OCI-M1 (cell line): ENCODE results near the gene SLC35B1.

Experiments used
- DNase-seq: peaks from one replicate; lab custom pipeline; 2025; lab: John Stamatoyannopoulos, UW

The SLC35B1 gene, protein sequence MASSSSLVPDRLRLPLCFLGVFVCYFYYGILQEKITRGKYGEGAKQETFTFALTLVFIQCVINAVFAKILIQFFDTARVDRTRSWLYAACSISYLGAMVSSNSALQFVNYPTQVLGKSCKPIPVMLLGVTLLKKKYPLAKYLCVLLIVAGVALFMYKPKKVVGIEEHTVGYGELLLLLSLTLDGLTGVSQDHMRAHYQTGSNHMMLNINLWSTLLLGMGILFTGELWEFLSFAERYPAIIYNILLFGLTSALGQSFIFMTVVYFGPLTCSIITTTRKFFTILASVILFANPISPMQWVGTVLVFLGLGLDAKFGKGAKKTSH

DNA sequence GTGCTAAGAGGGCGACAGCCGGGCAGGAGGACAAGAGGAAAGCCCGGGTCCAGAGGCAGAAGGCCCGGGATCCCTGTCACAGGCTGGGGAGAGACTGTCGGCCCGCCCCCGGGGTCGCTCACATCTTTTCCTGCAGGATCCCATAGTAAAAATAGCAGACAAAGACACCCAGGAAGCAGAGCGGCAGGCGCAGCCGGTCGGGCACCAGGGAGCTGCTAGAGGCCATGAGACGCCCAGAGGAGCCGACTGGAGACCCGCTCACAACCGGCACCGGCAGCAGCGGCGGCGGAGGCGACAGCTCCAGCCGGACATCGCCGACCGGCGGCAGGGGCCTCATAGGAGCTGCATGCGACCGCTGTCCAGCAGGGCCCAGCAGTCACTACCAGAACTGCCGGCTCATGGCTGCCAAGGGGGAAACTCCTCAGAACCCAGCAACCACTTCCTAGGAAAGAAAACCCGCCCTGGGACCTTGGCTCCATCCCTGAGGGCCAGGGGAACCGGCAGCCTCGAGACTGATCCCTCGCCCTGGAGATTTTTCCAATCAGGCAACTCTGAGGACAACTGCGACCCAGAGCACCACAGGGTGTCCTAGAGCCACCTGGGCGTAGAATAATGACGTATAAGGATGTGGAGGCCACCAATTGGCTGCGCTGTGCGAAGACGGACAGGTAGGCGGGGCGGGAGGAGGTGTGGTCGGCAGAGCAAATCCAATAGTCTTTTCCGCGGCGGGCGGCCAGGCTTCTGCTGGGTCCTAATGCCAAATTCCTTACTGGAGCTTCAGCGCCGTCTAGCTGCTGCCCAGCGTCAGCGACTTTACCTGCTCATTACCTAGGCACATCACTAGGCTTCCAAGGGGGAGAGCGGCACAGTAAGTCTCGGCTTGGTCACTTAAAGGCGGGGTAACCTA is at the start of gene SLC35B1:
SLC35B1 (minus strand) TSS at position 357 of the 907 bp plus-strand sequence; CDS start at position 226, 131 bp downstream.
- peak; percentile 99 for DNase-seq

DNA sequence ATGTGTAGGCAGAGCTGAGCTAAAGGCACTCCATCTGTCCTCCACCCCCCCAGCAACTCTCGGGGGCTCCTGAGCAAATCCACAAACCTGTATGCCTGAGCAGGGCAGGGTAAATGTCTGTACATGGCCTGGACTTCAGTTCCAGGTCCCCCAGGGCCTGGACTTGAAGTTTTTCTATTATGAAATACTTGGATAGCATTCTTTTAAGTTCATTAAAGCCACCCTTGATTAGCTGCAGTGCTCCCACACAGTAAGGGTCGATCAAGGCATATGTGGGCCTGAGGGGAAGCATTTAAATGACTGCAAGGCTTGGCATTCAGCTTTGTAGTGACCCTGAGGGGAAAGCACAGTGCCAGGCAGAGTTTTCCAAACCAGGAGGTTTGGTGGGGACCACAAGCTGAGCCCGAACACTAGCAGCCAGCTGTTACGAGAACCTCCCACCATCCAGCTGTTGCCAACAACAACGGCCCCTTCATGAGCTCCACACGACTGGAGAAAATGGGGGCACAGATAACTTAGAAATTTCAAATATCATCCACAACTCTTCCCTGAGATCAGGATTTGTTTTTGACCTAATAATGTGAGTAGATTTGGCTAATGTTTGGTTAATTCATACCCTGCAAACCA is 49.5 kb upstream of the SLC35B1 start:
- no peak for DNase-seq

DNA sequence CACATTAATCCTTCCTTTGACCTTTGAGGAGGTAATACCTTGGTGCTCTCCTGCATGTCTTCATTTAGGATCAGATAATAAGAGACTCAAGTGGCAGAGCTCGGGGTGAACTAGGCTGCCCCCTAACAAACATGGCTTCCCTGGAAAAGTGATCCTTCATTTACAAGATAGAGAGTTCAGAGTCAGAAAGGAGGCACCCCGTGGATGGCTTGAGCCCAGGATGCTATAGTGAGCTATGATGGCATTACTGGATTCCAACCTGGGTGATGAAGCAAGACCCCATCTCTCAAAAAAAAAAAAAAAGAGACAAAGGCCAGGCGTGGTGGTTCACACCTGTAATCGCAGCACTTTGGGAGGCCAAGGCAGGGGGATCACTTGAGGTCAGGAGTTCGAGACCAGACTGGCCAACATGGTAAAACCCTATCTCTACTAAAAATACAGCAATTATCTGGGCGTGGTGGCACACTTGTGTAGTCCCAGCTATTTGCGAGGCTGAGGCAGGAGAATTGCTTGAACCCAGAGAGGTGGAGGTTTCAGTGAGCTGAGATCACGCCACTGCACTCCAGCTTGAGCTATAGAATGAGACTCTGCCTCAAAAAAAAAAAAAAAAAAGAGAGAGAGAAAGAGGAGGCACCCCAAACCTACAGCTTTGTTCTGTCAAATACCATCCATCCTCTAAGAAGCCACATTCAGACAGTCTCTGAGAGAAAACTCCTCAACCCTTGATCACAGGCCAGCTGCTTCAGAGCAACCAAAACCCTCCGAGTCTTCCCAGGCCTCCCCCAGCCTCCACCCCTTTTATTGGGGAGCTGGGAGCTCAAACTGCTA is 48.8 kb upstream of the SLC35B1 start:
- no peak for DNase-seq

DNA sequence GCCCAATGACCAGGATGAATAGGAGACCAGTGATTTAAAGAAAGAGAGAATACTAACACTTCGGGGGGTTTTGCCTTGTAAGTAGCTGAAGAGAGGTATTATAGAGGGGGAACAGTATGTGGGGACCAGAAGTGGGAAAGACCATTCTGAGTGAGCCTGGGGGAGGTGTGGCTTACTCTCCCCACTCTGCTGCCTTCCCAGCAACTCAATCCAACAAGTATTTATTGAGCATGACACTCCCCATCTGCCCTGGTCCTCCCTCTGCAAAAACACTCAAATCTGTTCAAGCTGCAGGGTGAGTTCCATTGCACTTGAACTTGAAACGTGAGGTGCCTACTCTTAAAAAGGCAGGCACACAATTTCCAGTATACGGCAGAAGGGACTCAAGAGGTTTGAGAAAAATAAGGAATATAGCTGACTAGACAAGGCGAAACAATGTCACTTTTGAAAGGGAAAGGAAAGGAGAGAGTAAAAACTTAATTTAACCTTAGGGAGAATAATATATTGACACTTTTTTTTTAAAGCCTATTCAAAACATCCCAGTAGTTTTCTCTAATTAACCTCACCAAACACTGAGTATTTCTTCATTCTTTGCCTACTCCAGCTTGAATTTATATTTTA is 48.0 kb upstream of the SLC35B1 start:
- no peak for DNase-seq

DNA sequence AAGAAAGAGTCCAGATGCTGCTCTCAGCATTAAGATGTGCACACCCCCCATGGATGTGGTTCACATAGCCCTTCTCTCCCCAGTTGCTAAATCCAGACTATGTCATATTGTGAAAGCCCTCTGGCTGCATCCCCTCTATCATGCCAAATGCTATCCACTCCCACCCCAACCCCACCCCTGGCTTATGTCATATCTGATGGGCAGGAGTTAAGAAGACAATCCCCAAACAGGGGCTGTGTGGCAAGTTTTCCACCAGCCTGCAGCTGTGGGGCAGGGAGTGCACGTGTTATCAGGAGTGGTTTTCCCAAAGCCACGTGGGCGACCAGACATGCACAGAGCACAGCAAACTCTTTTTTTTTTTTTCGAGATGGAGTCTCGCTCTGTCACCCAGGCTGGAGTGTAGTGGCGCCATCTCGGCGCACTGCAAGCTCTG is 46.2 kb upstream of the SLC35B1 start:
- peak; percentile 88 for DNase-seq

DNA sequence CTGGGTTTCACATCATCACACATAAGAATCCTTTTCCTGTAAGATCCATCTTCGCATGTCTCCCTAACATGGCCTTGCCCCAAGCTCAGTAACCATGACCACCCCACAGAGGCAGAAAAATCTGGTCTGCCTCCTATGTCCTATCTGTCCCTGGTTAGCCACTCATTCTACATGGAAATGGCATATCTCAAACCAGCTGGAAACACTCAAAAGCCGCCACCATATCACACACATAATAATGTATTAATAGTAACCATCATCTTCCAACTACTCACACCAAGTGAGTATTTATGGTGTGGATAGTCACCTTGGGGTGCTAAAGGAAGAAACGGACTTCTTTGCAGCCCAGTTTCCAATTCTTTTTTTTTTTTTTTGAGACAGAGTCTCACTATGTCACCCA is 44.7 kb upstream of the SLC35B1 start:
- no peak for DNase-seq

DNA sequence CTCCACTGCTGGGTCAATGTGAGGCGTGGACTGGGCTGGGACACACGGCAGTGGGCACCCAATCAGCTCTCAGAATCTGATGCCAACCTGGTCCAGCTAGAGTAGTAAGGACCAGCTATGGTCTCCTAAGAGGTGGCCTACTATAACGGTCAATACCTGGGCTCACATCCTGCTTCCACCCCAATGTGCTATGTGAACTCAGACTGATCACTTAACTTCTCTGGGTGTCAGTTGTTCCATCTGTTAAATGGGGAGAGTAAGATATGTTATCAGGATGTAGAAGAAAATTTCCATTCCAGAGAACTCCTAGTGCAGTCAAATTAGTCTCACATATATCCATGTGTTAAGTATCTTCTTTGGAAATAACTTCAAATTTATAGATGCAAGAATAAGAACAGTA is 42.0 kb upstream of the SLC35B1 start:
- no peak for DNase-seq

DNA sequence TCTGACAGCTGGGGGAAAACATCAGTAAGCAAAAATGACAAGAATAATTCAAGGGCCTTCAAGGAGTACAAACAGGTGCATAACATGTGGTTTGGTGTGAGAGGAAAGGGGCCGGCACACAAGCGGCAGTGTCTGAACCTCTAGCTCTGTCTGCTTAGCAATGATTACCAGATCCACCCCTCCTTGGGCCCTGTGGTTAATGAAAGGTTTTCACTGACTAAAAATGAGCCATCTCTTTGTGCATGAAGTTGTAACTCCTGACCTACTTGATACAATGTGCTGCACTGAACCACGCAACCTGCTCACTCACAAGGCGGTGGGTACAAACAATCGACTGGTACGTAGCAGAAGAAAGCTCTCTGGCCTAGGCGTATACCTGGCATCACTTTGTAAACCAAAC is 41.0 kb upstream of the SLC35B1 start:
- no peak for DNase-seq

DNA sequence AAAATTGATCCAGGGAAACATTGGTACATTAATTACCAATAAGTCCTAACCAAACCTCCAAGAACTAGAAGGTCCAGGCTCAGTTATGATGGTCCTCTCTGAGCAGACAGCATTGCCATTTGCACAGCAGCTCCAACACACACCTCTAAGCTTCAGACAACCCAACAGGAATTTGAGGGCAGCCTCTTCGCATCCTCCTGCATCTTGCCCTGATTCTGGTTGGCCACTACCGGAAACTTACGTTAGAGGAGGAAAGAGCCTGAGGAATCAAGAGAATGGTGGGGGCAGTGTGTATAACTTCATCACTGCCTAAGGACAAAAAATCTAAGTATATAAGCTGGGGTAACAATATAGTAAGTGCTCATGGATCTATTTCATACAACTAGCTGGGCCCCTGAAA is 40.5 kb upstream of the SLC35B1 start:
- no peak for DNase-seq

DNA sequence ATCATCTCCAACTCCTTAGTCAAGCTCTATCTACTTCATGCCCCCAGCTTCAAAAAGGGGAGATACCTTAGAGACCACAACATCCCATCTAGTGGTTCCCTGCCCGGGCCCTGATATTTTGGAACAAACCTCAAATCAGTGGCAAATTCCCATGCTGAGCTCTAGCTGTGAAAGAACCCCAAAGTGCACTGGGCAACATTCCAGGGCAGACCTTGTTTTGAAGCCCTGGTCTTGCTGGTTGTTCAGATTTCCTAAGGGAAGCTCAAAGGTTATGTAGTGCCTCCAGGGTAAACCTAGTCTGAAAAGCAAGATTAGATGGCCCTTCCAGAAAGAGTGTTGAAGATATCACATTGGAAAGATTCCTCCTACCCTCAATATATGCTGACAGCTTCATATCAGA is 39.9 kb upstream of the SLC35B1 start:
- no peak for DNase-seq

DNA sequence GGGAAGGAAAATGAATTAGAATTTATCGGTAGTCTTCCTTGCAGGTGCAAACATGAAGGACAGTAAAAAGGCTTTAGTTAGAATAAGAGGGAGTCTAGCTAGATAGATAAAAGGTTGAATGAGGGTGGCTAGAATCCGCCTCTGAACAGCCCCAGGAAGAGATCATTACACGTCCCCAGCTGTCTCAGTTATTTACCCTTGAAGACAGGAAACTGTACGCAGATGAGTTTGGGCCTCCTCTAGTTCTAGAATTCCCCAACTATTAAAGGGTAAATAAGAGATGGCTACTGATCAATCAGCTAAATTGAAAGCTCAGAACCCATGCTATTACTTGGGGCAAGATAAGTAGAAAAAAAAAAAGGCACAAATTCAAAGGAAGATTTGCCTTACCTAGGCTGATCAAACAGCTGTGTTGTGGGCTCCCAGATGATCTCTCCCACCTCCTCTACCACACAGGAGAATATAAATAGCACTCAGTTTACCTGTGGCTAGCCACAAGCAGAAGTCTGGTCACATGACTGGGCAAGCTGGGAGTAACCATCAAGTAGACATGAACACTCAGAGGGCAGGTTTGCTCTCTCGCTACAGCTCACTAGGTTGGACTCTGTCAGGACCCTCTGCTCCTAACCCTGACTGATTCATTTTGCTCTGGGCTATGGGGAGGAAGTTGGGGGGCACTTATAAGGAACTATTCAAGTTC is 39.2 kb upstream of the SLC35B1 start:
- DNase-seq, result no peak

DNA sequence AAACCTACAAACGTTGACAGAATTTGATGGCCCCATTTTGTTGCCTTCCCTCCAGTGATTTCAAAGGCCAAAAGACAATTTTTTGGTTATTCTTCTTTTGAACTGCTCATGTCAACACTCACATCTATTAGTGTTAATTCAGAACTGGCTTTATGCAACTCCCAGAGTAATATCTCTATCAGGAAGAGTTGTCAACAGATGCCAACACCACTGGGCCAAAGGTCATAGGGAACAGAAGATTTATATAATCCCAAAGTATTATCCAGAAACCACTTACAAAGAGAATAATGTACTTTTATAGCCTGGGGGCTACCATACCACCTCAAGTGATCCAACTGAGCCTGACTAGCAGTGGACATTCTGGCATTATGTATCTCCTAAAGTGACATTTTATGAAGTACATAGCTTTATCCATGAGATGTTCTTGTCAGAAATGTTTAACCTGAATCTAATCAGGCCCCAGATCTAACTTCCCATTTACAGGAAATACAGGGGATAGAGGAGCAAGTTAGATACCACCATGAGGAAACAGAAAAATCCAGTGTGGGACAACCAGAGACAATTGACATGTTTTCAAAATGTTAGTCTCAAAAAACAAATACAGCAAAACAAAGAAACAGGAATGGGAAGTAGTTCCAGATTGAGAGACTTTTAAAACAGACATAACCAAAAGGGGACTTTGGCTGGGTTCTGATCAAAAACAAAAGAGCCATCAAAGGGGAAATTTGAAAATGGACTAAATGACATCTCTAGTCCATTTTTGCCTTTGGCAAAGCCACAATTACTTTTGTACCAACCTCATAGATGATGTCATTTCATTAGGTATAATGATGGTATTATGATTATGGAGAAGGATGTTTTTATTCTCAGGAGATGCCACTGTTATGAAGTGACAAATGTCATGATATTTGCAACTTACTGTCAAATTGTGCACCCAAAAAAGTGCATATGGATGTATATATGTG is 37.7 kb upstream of the SLC35B1 start:
- DNase-seq, result no peak

DNA sequence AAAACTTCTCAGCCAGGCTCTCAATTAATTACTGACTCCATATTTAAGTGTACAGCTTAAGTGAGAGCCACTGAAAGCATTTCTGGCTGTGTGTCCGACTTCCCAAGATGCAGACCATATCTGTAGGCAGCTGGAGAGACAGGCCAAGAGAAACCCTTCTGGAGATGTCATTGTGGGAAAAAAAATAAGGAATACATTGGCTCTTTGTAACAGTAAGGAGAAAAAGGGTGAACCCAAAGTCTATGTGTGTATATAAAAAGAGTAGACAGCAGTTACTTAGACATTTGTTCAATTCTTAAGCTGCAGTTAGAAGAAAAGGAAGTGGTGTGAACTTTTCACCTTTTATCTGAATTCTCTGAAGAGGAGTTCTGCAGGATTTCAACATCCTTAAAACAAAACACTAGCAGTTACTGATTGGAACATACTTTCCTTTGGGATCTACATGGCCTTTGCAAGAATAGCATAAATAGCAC is 34.4 kb upstream of the SLC35B1 start:
- DNase-seq, result peak; percentile 90

DNA sequence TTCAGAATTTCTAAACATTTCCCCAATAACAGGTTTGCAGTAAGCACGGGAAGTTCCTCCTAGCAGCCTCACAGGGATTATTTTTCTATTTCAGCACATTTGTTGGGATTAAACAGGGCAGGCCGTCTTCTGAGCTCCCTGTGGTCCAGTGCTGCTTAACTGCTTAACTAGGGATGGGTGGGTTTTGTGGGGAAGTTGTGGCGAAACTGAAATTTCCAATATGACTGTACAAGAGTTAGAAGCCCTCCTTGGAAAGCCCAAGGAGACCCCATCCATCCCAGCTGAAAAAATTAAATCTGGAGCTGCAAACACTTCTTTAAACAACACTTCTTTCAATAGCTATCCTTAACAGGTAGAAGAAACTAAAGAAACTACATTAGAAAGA is 33.9 kb upstream of the SLC35B1 start:
- no peak for DNase-seq

DNA sequence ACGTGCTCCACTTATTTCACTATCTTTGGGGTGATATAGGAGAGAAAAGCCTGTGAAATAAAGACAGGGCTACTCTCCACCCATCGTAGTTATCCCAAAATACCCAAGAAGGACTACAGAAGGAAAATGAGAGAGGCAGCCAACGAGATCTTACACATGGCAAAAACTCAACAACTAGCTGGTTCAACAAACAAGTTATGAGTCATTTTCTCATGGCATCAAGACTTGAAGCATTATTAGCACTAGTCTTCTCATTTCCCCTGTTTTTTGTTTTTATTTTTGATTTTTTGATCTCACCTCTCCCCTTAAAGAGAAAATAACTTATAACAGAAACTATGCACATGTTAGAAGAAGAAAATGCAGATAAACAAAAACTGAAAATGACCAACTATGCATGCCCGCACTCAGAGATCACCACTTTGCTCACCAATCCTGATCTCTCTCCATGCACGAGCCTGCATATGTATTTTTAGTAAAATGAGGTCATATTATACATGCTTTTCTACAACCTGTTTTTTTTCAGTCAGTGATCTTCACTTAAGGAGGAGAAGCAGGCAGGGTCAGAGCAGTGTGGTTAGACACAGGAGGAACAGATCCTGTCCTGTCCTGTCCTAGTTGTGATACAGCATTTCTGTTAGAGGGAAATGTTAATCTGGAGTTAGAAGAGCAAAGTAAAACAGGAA is 33.4 kb upstream of the SLC35B1 start:
- peak; percentile 71 for DNase-seq

DNA sequence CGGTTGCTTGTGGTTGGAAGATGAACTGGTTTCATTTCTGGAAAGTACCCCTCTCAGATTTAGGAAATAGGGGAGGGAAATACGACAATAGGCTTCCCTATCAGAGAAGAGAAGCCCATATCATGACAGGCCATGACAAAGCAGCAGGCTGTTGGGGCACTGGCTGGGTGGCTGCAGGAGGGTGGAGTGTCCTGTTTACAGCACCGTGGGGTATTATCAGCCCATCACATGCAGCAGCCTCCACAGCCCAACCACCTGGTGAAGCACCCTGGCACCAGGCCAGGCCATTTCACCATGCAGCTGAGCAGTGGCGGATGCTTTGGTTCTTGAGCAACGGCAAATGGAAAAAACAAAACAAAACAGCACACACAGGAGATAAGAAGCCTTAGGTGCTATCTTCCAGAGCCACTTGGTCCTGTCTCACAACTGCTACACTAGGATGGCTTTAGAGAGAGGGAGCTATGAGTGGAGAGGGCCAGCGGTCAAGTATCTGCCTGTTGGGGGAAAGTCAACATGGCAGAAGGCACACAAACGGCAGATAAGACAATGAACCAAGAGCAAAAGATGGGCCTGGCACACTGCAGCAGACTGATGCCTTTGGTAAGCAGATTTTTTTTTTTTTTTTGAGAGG is 32.0 kb upstream of the SLC35B1 start:
- DNase-seq, result peak; percentile 99

DNA sequence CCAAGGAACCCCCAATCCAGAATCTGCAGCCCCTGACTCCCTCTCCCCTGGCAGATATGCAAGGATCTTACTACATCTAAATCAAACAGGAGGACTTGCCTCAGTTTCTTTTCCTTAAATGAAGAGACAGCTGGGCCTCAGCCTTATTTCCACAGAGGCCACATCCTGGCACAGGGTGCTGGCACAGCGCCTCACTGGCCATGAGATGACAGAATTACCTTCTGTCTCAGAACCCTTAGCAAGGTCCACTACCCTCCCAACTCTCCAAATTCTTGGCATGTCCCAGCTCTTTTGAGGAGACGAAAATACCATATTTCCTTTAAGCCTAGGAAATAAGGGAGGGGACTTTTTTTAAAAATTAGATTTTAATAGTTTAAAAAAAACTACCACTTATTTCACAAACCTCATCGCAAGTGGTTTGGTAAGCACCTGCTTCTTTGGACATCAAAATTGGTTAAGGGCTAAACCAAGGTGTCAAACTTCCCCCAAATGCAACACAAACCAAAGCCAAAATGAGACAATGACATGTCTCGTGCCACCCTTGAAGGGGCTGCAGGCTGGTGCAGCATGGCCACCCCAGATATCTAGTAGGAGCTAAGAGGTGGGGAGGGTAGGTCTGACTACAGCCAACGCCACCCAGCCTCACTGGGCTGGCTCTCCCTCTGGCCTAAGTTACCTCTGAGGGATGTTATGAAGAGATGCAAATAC is 30.8 kb upstream of the SLC35B1 start:
- no peak for DNase-seq
